Testis (tissue), 3 donors: ENCODE results near the gene NRF1. TPM values are rescaled to one million over a fixed set of nuclear protein-coding genes. Genes with fewer than 3 reads are reported as not detected.

ENCODE experiments used
- DNase-seq: peaks from one replicate; pipeline ENCODE4 v3.0.0-alpha.2; 2019
- H3K27ac ChIP-seq, 2 donors: fragments of 200-600 bp; sonication (generic); one replicate each; pipeline ENCODE4 v1.5.1; 2019
- H3K27me3 ChIP-seq: fragments of 200-600 bp; sonication (generic); one replicate; pipeline ENCODE4 v1.5.1; 2019
- H3K36me3 ChIP-seq: fragments of 200-600 bp; sonication (generic); one replicate; pipeline ENCODE4 v1.5.1; 2017; ENCODE audit warnings: low read depth; ENCODE audit errors: missing control alignments
- H3K4me1 ChIP-seq: fragments of 200-600 bp; sonication (generic); one replicate; pipeline ENCODE4 v1.5.1; 2019
- H3K4me3 ChIP-seq, 2 donors: fragments of 200-600 bp; sonication (generic); one replicate each; pipeline ENCODE4 v1.5.1; 2017 to 2019
- H3K9me3 ChIP-seq: fragments of 200-600 bp; sonication (generic); one replicate; pipeline ENCODE4 v1.5.1; 2017
- CTCF ChIP-seq, 3 experiments: fragments of 450-650 bp in 2 of 3; fragments of 200-600 bp in 1 of 3; sonication (generic) in 1 of 3; IDR thresholded peaks; one replicate each; pipeline ENCODE4 v1.5.1; 2016 to 2019; ENCODE audit warnings: antibody characterized with exemption in 3 of 3, mild to moderate bottlenecking in 2 of 3, moderate library complexity in 1 of 3
- POLR2A ChIP-seq: fragments of 450-650 bp; IDR thresholded peaks from one replicate; pipeline ENCODE4 v1.6.1; 2017; ENCODE audit warnings: antibody characterized with exemption, mild to moderate bottlenecking, moderate library complexity
- WGBS, 2 donors: methylation state at CpG; one replicate each; pipeline ENCODE4 v1.1.5; 2018; 5-methylcytosine and 5-hydroxymethylcytosine counted together
- intact Hi-C: fragments of 100-400 bp; cut with DNase I; formaldehyde crosslinking; loops from one replicate; pipeline ENCODE4 v1.15.1; 2023; ENCODE audit warnings: low total_unique reads
- polyA plus RNA-seq: library from polyadenylated mRNA; stranded (reverse); fragments of 350-450 nt; fragmentation: Illumina TruSeq; extraction: RNeasy Lipid Tissue Mini Kit (QIAGEN cat#74804); gene quantifications from one replicate; pipeline ENCODE4 v1.2.3, GENCODE V29; 2014; ENCODE audit warnings: low read depth, low replicate concordance; ENCODE audit not compliant: insufficient read depth
- total RNA-seq, 2 donors: library from RNA; depleted of rRNA; stranded (reverse); fragments of >200 nt; gene quantifications; one replicate each; pipeline ENCODE4 v1.2.3, GENCODE V29; 2016

The NRF1 gene
- total and polyA plus RNA-seq, 3 donors from 2014 or later, result 16.9 to 41.6 (median 26.9) TPM

GRCh38 chr7:129757991-129758390 lies 146.5 kb downstream of the NRF1 start:
- H3K36me3 ChIP-seq, result no peaks in the 10 kb centered on the region
- 92 to 96% methylated on average over 5 of the region's 5 CpGs for WGBS, 2 donors
- no peaks in the 10 kb centered on the region for H3K9me3 ChIP-seq
- H3K27me3 ChIP-seq, result no peaks in the 10 kb centered on the region
- no peak overlapping the region for H3K27ac ChIP-seq
- no peaks in the 10 kb centered on the region for H3K4me1 ChIP-seq
- intact Hi-C loops, result no loop called here
- no peak for DNase-seq
- TF ChIP-seq POLR2A, result no peak
- no peak for TF ChIP-seq CTCF (IDR thresholded peaks at IDR 0.05)
- H3K4me3 ChIP-seq, result no peak overlapping the region

GRCh38 chr7:129762387-129762969 lies 151.0 kb downstream of the NRF1 start:
- no peaks in the 10 kb centered on the region for H3K27me3 ChIP-seq
- no peaks in the 10 kb centered on the region for H3K4me1 ChIP-seq
- H3K36me3 ChIP-seq, result no peaks in the 10 kb centered on the region
- intact Hi-C loops, result no loop called here
- peak; percentile 76 for DNase-seq
- no peak overlapping the region for H3K27ac ChIP-seq
- TF ChIP-seq CTCF (IDR thresholded peaks at IDR 0.05), result no peak
- no peak for TF ChIP-seq POLR2A
- no peaks in the 10 kb centered on the region for H3K9me3 ChIP-seq
- H3K4me3 ChIP-seq, result peak overlapping the region; percentile 22 to 43
- WGBS, 2 donors, result 51 to 86% methylated on average over 27 to 52 of the region's 52 CpGs

- Histone ChIP-seq H3K36me3 (no peaks in the 10 kb centered on the region), H3K27ac (no peak overlapping the region), H3K4me1 (no peaks in the 10 kb centered on the region), H3K9me3 (no peaks in the 10 kb centered on the region), H3K27me3 (no peaks in the 10 kb centered on the region), H3K4me3 (no peak overlapping the region)
- 84 to 89% methylated on average over 7 of the region's 7 CpGs for WGBS, 2 donors
- DNase-seq, result no peak
- intact Hi-C loops, result no loop called here
- no peak for TF ChIP-seq CTCF (IDR thresholded peaks at IDR 0.05)
- TF ChIP-seq POLR2A, result no peak
Observed at GRCh38 chr7:129764247-129765084, 152.9 kb downstream of the NRF1 start.

GRCh38 chr7:129765352-129765751 lies 153.8 kb downstream of the NRF1 start:
- Histone ChIP-seq H3K36me3 (no peaks in the 10 kb centered on the region), H3K4me1 (no peaks in the 10 kb centered on the region), H3K27me3 (no peaks in the 10 kb centered on the region), H3K9me3 (no peaks in the 10 kb centered on the region), H3K27ac (no peak overlapping the region), H3K4me3 (no peak overlapping the region)
- WGBS, 2 donors, result 92 to 94% methylated on average over 3 of the region's 3 CpGs
- DNase-seq, result no peak
- TF ChIP-seq CTCF (IDR thresholded peaks at IDR 0.05), result no peak
- no peak for TF ChIP-seq POLR2A
- intact Hi-C loops, result no loop called here
